ENCODE results near the gene OR5K1. TPM values are rescaled to one million over a fixed set of nuclear protein-coding genes. Genes with fewer than 3 reads are reported as not detected.

The OR5K1 gene
- total and polyA plus RNA-seq, 2 of the 8 experiments (the other 6 are each of a cell fraction or from before 2014, with no cell fraction given), result not detected

DNA sequence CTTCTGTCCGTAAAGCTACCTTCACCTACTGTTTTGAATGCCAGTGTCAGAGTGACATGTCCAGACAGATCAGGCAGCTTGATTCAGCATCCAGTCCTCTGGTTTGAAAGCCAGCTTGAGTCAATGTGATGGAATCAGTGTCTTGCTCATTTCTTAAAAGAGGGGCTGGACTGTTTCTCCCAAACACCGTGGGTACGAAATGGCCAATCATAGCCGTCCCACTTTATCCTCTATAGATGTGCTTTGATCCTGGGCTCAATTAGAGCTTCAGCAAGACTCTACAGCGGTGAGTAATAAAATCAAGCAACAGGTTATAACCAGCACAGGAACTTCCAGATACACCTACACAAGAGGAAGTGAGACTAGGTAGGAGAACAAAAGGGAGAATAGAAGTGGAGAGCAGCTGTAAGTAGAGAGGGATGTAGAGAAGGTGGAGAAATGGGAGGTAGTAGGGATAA, 17.0 kb upstream of the OR5K1 start:
- H2BK12ac ChIP-seq (ENCODE audit: low read depth, low read length), result no peak overlapping the region
- H4K91ac ChIP-seq (replicated peaks; ENCODE audit: insufficient read length, low read length), result no peak overlapping the region
- no peaks in the 10 kb centered on the region for H3K27me3 ChIP-seq (replicated peaks in 1 of 4; ENCODE audit: control insufficient read depth in 3 of 4, extremely low read depth in 1 of 4, insufficient read depth in 3 of 4, low read length in 3 of 4)
- H2AFZ ChIP-seq (ENCODE audit: low read length), result peak overlapping the region; percentile 94
- H3K4me3 ChIP-seq (ENCODE audit: extremely low read depth in 1 of 4, insufficient read depth in 2 of 4, low read depth in 3 of 4, low read length in 4 of 4), result no peak overlapping the region
- H3K4me2 ChIP-seq (ENCODE audit: insufficient read depth in 1 of 2, low read depth in 2 of 2, low read length in 2 of 2), result no peak overlapping the region
- H2BK20ac ChIP-seq (ENCODE audit: low read length), result no peak overlapping the region; the same call in 1 of the 2 replicates
- no peak overlapping the region for H3K14ac ChIP-seq (ENCODE audit: insufficient read length)
- no peaks in the 10 kb centered on the region for H4K20me1 ChIP-seq (replicated peaks in 1 of 2; ENCODE audit: control insufficient read depth in 1 of 2, insufficient read depth in 2 of 2, low read length in 2 of 2)
- CTCF ChIA-PET (ENCODE audit: partially characterized antibody), result interaction anchor here (1.0 to 1.8 kb wide), 2 partner anchors 11 to 151 kb away, joined by 3 to 6 read pairs; no protein-coding TSS in a partner anchor
- no peaks in the 10 kb centered on the region for H3K4me1 ChIP-seq (replicated peaks in 1 of 4; ENCODE audit: control insufficient read depth in 3 of 4, insufficient read depth in 4 of 4, low read length in 3 of 4)
- H2AK5ac ChIP-seq (ENCODE audit: low read depth, low read length), result no peak overlapping the region
- H3K18ac ChIP-seq (ENCODE audit: extremely low read depth, low read length), result no peak overlapping the region
- no peak overlapping the region for H3K56ac ChIP-seq (replicated peaks; ENCODE audit: insufficient read length, low read depth, low read length)
- H2BK120ac ChIP-seq (replicated peaks; ENCODE audit: low read depth, low read length), result no peak overlapping the region
- H2BK5ac ChIP-seq (ENCODE audit: low read depth, low read length), result no peak overlapping the region
- H3K23ac ChIP-seq (ENCODE audit: insufficient read length), result no peak overlapping the region
- H3K36me3 ChIP-seq (ENCODE audit: control insufficient read depth in 2 of 4, insufficient read depth in 4 of 4, low read length in 3 of 4), result no peaks in the 10 kb centered on the region
- no peak overlapping the region for H2BK15ac ChIP-seq (ENCODE audit: low read length)
- no peak overlapping the region for H3K27ac ChIP-seq (ENCODE audit: low read depth, low read length)
- H3K4ac ChIP-seq (replicated peaks; ENCODE audit: insufficient read length, low read depth, low read length), result no peak overlapping the region
- H4K5ac ChIP-seq (ENCODE audit: insufficient read length, low read depth, low read length), result no peak overlapping the region
- 89% methylated on average over 5 of the region's 5 CpGs; no CpG with 5 or more reads in 1 of the 2 experiments for WGBS, 2 experiments (ENCODE audit: extremely low coverage in 1 of 2, insufficient coverage in 1 of 2, insufficient read length in 1 of 2, insufficient replicate concordance in 2 of 2, low coverage in 1 of 2, low lambda C conversion rate in 2 of 2, missing lambda C conversion rate in 1 of 2)
- no peak overlapping the region for H4K8ac ChIP-seq (ENCODE audit: extremely low read depth, insufficient read depth, low read length)
- DNase-seq (ENCODE audit: low read depth in 1 of 2, low spot score in 2 of 2), result no peak
- TF ChIP-seq SIN3A (conservative IDR thresholded peaks at IDR 0.05 in 1 of 2, IDR thresholded peaks at IDR 0.05 in 1 of 2; ENCODE audit: low read depth in 1 of 2, low read length in 2 of 2), result no peak
- TF ChIP-seq CTCF (IDR thresholded peaks at IDR 0.05; ENCODE audit: control extremely low read depth in 1 of 3, insufficient read depth in 1 of 3, low read depth in 1 of 3, low read length in 3 of 3), result no peak
- TF ChIP-seq SAP30 (IDR thresholded peaks at IDR 0.05; ENCODE audit: insufficient read depth, insufficient replicate concordance, low read length), result no peak
- no peak for TF ChIP-seq E2F6 (IDR thresholded peaks at IDR 0.05)
- no peak for TF ChIP-seq BCL11A (IDR thresholded peaks at IDR 0.05; ENCODE audit: low read depth in 2 of 2, low read length in 2 of 2)
- TF ChIP-seq RAD21 (IDR thresholded peaks at IDR 0.05 in 1 of 2, conservative IDR thresholded peaks at IDR 0.05 in 1 of 2; ENCODE audit: low read depth in 2 of 2, low read length in 2 of 2), result no peak
- no peak for TF ChIP-seq RNF2 (IDR thresholded peaks at IDR 0.05; ENCODE audit: borderline replicate concordance, low read depth, low read length, missing control alignments, poor library complexity, severe bottlenecking)
- no peak overlapping the region for H3K9ac ChIP-seq (replicated peaks in 1 of 4; ENCODE audit: extremely low read depth in 1 of 4, low read depth in 3 of 4, low read length in 3 of 4)
- POLR2A ChIA-PET (ENCODE audit: partially characterized antibody), result no interaction called here
- H3K23me2 ChIP-seq (ENCODE audit: low read depth, low read length), result no peaks in the 10 kb centered on the region; the same call in 1 of the 2 replicates
- H3K79me1 ChIP-seq (ENCODE audit: low read depth, low read length), result no peaks in the 10 kb centered on the region
- FAIRE-seq, result no peak
- H3K79me2 ChIP-seq (ENCODE audit: control insufficient read depth in 1 of 2, insufficient read depth in 2 of 2, low read length in 2 of 2), result no peaks in the 10 kb centered on the region
- H3K9me3 ChIP-seq (ENCODE audit: insufficient read depth in 2 of 2, low read depth in 1 of 2, low read length in 1 of 2), result no peaks in the 10 kb centered on the region

Data from H1 (cell line).